Keratinocyte (primary cell): Measurements from ENCODE around the gene ARHGAP10. TPM values are rescaled to one million over a fixed set of nuclear protein-coding genes. Genes with fewer than 3 reads are reported as not detected.

Experiments
- DNase-seq: peaks from one replicate; pipeline ENCODE4 v3.0.0-alpha.2; 2011; ENCODE audit warnings: low read depth, missing footprints, low spot score
- FAIRE-seq: peaks from 2 replicates; lab custom pipeline; 2011; peaks lifted over from hg19 to GRCh38; lab: Jason Lieb, UNC
- H2AFZ ChIP-seq: 2 replicates; pipeline ENCODE4 v1.6.0; 2012; ENCODE audit warnings: low read length, control low read depth, inconsistent platforms; ENCODE audit not compliant: control insufficient read depth
- H3K27ac ChIP-seq: 2 replicates; pipeline ENCODE4 v1.5.1; 2011; ENCODE audit warnings: low read length; ENCODE audit not compliant: control insufficient read depth, insufficient read depth
- H3K27me3 ChIP-seq: 3 replicates; pipeline ENCODE4 v1.6.0; 2011; ENCODE audit warnings: low read length; ENCODE audit not compliant: control insufficient read depth, insufficient read depth; ENCODE audit errors: extremely low read depth
- H3K36me3 ChIP-seq, 2 experiments: 2 replicates in 1 of 2; 3 replicates in 1 of 2; pipeline ENCODE4 v1.5.1; 2011; ENCODE audit warnings: low read length in 2 of 2, mild to moderate bottlenecking in 1 of 2; ENCODE audit not compliant: control insufficient read depth in 2 of 2, insufficient read depth in 2 of 2; ENCODE audit errors: extremely low read depth in 1 of 2
- H3K4me1 ChIP-seq: 3 replicates; pipeline ENCODE4 v1.5.1; 2011; ENCODE audit warnings: low read length; ENCODE audit not compliant: control insufficient read depth, insufficient read depth; ENCODE audit errors: extremely low read depth
- H3K4me2 ChIP-seq: 3 replicates; pipeline ENCODE4 v1.6.0; 2011; ENCODE audit warnings: low read depth, low read length; ENCODE audit not compliant: control insufficient read depth, insufficient read depth; ENCODE audit errors: extremely low read depth
- H3K4me3 ChIP-seq, 3 experiments: fragments of 200-600 bp in 1 of 3; sonication (generic) in 1 of 3; 2 replicates in 2 of 3; 3 replicates in 1 of 3; pipeline ENCODE4 v1.5.1; 2011 to 2016; ENCODE audit warnings: low read length in 3 of 3, mild to moderate bottlenecking in 3 of 3, control low read depth in 2 of 3, inconsistent platforms in 1 of 3, low read depth in 1 of 3, mixed read lengths in 1 of 3, mixed run types in 1 of 3, moderate library complexity in 1 of 3; ENCODE audit not compliant: control insufficient read depth in 2 of 3, insufficient read depth in 2 of 3; ENCODE audit errors: extremely low read depth in 1 of 3
- H3K79me2 ChIP-seq: 2 replicates; pipeline ENCODE4 v1.6.0; 2012; ENCODE audit warnings: low read length; ENCODE audit not compliant: control insufficient read depth, insufficient read depth
- H3K9ac ChIP-seq: 3 replicates; pipeline ENCODE4 v1.6.0; 2011; ENCODE audit warnings: low read length; ENCODE audit not compliant: control insufficient read depth, insufficient read depth; ENCODE audit errors: extremely low read depth
- H3K9me1 ChIP-seq: 3 replicates; pipeline ENCODE4 v1.6.0; 2011; ENCODE audit warnings: low read length; ENCODE audit not compliant: control insufficient read depth, insufficient read depth; ENCODE audit errors: extremely low read depth
- H3K9me3 ChIP-seq: 2 replicates; pipeline ENCODE4 v1.5.1; 2012; ENCODE audit warnings: low read depth, low read length; ENCODE audit not compliant: control insufficient read depth
- H4K20me1 ChIP-seq: 3 replicates; pipeline ENCODE4 v1.6.0; 2011; ENCODE audit warnings: low read length; ENCODE audit not compliant: control insufficient read depth, insufficient read depth; ENCODE audit errors: extremely low read depth
- EZH2 ChIP-seq: IDR thresholded peaks from one replicate; pipeline ENCODE4 v1.6.1; 2012; ENCODE audit warnings: inconsistent platforms, mild to moderate bottlenecking, low read length, moderate library complexity
- dilution Hi-C: fragments of 300-500 bp; cut with MboI; formaldehyde crosslinking; loops from one replicate; pipeline ENCODE4 v1.7.0; 2020; ENCODE audit warnings: low sequenced_read_pairs; ENCODE audit not compliant: extremely low pct_ligation_motif_present
- polyA plus RNA-seq, 5 experiments: library from polyadenylated mRNA; depleted of rRNA in 3 of 5; stranded (reverse) in 3 of 5; stranded (forward) in 1 of 5; unstranded in 1 of 5; fragments of >200 nt; gene quantifications; 1 replicate in 1 of 5; 2 replicates in 3 of 5; 3 replicates in 1 of 5; pipeline versions ENCODE4 v1.2.1 to v1.2.3, GENCODE V29; 2011 to 2012; ENCODE audit warnings: missing spikeins in 2 of 5, low read depth in 1 of 5, low replicate concordance in 1 of 5
- TF ChIP-seq, protein P1 (sequence below), 3 experiments: IDR thresholded peaks in 1 of 3; conservative IDR thresholded peaks in 1 of 3; optimal IDR thresholded peaks in 1 of 3; 2 replicates in 2 of 3; 3 replicates in 1 of 3; pipeline versions ENCODE3 to v1.5.1; 2011; ENCODE audit warnings: low read length in 3 of 3, mild to moderate bottlenecking in 3 of 3, moderate library complexity in 2 of 3, control low read depth in 1 of 3, inconsistent platforms in 1 of 3; ENCODE audit not compliant: insufficient read depth in 2 of 3; ENCODE audit errors: extremely low read depth in 1 of 3

The ARHGAP10 gene
- polyA plus RNA-seq, 1 donor (not counting 4 experiments of a cell fraction or from before 2014, with no cell fraction given) = 18.7 TPM

DNA sequence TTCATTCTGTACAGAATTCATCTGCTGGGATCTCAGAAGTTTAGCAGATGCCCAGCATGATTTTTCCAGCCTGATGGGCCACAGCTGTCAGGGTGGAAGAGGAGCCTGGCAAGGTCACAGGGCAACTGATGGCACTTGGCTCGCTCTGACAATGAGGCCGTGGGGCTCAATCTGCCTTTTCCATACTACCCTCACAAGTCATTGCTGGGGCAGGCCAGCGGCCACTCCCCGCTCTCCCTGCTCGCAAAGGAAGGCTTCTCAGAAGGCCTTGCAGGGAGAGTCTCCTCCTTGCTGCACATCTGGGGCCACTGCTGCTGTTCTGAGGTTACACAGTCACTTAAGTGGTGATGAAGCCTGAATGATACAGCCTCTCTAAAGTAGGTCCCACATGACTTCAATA lies 361.2 kb downstream of the ARHGAP10 start:
- H3K4me1 ChIP-seq = no peaks in the 10 kb centered on the region
- no peaks in the 10 kb centered on the region for H3K36me3 ChIP-seq
- no peaks in the 10 kb centered on the region for H3K9me3 ChIP-seq
- no peaks in the 10 kb centered on the region for H3K79me2 ChIP-seq
- H4K20me1 ChIP-seq = no peaks in the 10 kb centered on the region
- no peak overlapping the region for H3K4me2 ChIP-seq
- dilution Hi-C loops = no loop called here
- TF ChIP-seq EZH2 = no peak
- TF ChIP-seq, protein P1, sequence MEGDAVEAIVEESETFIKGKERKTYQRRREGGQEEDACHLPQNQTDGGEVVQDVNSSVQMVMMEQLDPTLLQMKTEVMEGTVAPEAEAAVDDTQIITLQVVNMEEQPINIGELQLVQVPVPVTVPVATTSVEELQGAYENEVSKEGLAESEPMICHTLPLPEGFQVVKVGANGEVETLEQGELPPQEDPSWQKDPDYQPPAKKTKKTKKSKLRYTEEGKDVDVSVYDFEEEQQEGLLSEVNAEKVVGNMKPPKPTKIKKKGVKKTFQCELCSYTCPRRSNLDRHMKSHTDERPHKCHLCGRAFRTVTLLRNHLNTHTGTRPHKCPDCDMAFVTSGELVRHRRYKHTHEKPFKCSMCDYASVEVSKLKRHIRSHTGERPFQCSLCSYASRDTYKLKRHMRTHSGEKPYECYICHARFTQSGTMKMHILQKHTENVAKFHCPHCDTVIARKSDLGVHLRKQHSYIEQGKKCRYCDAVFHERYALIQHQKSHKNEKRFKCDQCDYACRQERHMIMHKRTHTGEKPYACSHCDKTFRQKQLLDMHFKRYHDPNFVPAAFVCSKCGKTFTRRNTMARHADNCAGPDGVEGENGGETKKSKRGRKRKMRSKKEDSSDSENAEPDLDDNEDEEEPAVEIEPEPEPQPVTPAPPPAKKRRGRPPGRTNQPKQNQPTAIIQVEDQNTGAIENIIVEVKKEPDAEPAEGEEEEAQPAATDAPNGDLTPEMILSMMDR (optimal IDR thresholded peaks at IDR 0.05 in 1 of 3, IDR thresholded peaks at IDR 0.05 in 1 of 3, conservative IDR thresholded peaks at IDR 0.05 in 1 of 3; ENCODE audit: extremely low read depth in 1 of 3, insufficient read depth in 2 of 3, low read length in 3 of 3) = no peak
- H2AFZ ChIP-seq = no peak overlapping the region
- H3K27ac ChIP-seq = no peak overlapping the region
- no peaks in the 10 kb centered on the region for H3K9me1 ChIP-seq
- no peak overlapping the region for H3K4me3 ChIP-seq
- H3K9ac ChIP-seq = no peak overlapping the region
- no peak for FAIRE-seq
- H3K27me3 ChIP-seq = no peaks in the 10 kb centered on the region
- no peak for DNase-seq

DNA sequence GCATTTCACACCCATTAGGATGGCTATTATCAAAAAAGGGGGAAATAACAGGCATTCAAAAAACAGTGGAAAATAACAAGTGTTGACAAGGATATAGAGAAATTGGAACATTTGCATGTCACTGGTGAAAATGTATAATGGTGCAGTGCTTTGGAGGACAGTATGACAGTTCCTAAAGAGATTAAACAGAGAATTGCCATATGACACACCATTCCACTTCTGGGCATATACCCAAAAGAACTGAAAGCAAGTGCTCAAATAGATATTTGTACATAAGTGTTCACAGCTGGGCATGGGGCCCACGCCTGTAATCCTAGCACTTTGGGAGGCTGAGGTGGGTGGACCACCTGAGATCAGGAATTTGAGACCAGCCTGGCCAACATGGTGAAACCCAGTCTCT lies 362.3 kb downstream of the ARHGAP10 start:
- no peaks in the 10 kb centered on the region for H3K79me2 ChIP-seq
- H3K4me2 ChIP-seq = no peak overlapping the region
- H2AFZ ChIP-seq = no peak overlapping the region
- H3K9me3 ChIP-seq = no peaks in the 10 kb centered on the region
- H3K27ac ChIP-seq = no peak overlapping the region
- no peak overlapping the region for H3K4me3 ChIP-seq
- TF ChIP-seq, protein P1 (optimal IDR thresholded peaks at IDR 0.05 in 1 of 3, IDR thresholded peaks at IDR 0.05 in 1 of 3, conservative IDR thresholded peaks at IDR 0.05 in 1 of 3; ENCODE audit: extremely low read depth in 1 of 3, insufficient read depth in 2 of 3, low read length in 3 of 3) = no peak
- no peak for TF ChIP-seq EZH2
- FAIRE-seq (no peak), DNase-seq (no peak)
- no peaks in the 10 kb centered on the region for H3K4me1 ChIP-seq
- no peaks in the 10 kb centered on the region for H3K27me3 ChIP-seq
- no peak overlapping the region for H3K9ac ChIP-seq
- no peaks in the 10 kb centered on the region for H4K20me1 ChIP-seq
- dilution Hi-C loops = no loop called here
- no peaks in the 10 kb centered on the region for H3K36me3 ChIP-seq
- H3K9me1 ChIP-seq = no peaks in the 10 kb centered on the region
